Measurements from ENCODE around the gene SMYD3. TPM values are rescaled to one million over a fixed set of nuclear protein-coding genes. Genes with fewer than 3 reads are reported as not detected.
A peak's percentile ranks its signal among the peaks of the same experiment; 100 is the strongest.

SMYD3 gene
- total RNA-seq, 1 experiment from 2014 or later: 35.1 TPM

GRCh38 chr1:246160905-246161304, 346.2 kb downstream of the SMYD3 start:
- Mint-ChIP-seq H3K27ac (ENCODE audit: unreplicated experiment) (no peak overlapping the region), H3K36me3 (ENCODE audit: insufficient read depth, unreplicated experiment) (peaks cover 5% of the 10 kb centered on the region), H3K27me3 (ENCODE audit: unreplicated experiment) (no peaks in the 10 kb centered on the region), H3K9me3 (ENCODE audit: low read depth, unreplicated experiment) (no peaks in the 10 kb centered on the region), H3K4me1 (ENCODE audit: low read depth, unreplicated experiment) (peaks cover 38% of the 10 kb centered on the region), H3K4me3 (ENCODE audit: low read depth, unreplicated experiment) (no peak overlapping the region)
- intact Hi-C loops (cut with micrococcal nuclease; ENCODE audit: unreplicated experiment): no loop called here
- CTCF ChIA-PET: no interaction called here
- TF ChIP-seq, protein P1, sequence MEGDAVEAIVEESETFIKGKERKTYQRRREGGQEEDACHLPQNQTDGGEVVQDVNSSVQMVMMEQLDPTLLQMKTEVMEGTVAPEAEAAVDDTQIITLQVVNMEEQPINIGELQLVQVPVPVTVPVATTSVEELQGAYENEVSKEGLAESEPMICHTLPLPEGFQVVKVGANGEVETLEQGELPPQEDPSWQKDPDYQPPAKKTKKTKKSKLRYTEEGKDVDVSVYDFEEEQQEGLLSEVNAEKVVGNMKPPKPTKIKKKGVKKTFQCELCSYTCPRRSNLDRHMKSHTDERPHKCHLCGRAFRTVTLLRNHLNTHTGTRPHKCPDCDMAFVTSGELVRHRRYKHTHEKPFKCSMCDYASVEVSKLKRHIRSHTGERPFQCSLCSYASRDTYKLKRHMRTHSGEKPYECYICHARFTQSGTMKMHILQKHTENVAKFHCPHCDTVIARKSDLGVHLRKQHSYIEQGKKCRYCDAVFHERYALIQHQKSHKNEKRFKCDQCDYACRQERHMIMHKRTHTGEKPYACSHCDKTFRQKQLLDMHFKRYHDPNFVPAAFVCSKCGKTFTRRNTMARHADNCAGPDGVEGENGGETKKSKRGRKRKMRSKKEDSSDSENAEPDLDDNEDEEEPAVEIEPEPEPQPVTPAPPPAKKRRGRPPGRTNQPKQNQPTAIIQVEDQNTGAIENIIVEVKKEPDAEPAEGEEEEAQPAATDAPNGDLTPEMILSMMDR (IDR thresholded peaks at IDR 0.05; ENCODE audit: unreplicated experiment): no peak
- DNase-seq: no peak
- BruUV-seq (replicated peaks): no TSS peak

DNA sequence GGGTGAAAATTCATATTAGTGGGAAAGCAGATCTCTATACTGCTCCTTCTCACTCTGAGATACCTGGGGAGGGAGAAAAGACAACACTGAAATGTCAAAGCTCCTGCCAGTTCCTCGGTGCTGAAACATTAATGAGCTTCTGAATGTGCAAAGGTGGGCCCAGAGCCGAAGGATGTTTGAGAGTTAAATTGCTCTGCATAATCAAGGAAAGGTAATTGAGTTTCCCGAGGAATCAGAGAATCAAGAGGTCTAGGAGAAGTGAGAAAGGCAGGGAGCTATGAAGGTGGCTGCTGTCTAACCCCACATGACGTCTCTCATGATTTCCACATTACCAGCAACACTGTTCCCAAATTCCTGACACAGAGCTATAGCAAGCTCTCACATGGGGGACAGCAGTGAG, 346.7 kb downstream of the SMYD3 start:
- TF ChIP-seq, protein P1 (IDR thresholded peaks at IDR 0.05; ENCODE audit: unreplicated experiment): no peak
- BruUV-seq (replicated peaks): no TSS peak
- H3K36me3 Mint-ChIP-seq (ENCODE audit: insufficient read depth, unreplicated experiment): peaks cover 5% of the 10 kb centered on the region
- no peak overlapping the region for H3K4me3 Mint-ChIP-seq (ENCODE audit: low read depth, unreplicated experiment)
- no peak overlapping the region for H3K27ac Mint-ChIP-seq (ENCODE audit: unreplicated experiment)
- no peaks in the 10 kb centered on the region for H3K27me3 Mint-ChIP-seq (ENCODE audit: unreplicated experiment)
- CTCF ChIA-PET: no interaction called here
- no peaks in the 10 kb centered on the region for H3K9me3 Mint-ChIP-seq (ENCODE audit: low read depth, unreplicated experiment)
- DNase-seq: no peak
- peaks cover 38% of the 10 kb centered on the region for H3K4me1 Mint-ChIP-seq (ENCODE audit: low read depth, unreplicated experiment)
- intact Hi-C loops (cut with micrococcal nuclease; ENCODE audit: unreplicated experiment): no loop called here

GRCh38 chr1:246159279-246160227, 347.5 kb downstream of the SMYD3 start:
- Mint-ChIP-seq H3K27me3 (ENCODE audit: unreplicated experiment) (no peaks in the 10 kb centered on the region), H3K4me1 (ENCODE audit: low read depth, unreplicated experiment) (peaks cover 38% of the 10 kb centered on the region), H3K27ac (ENCODE audit: unreplicated experiment) (no peak overlapping the region), H3K36me3 (ENCODE audit: insufficient read depth, unreplicated experiment) (peaks cover 5% of the 10 kb centered on the region), H3K9me3 (ENCODE audit: low read depth, unreplicated experiment) (no peaks in the 10 kb centered on the region), H3K4me3 (ENCODE audit: low read depth, unreplicated experiment) (no peak overlapping the region)
- no TSS peak for BruUV-seq (replicated peaks)
- TF ChIP-seq, protein P1 (IDR thresholded peaks at IDR 0.05; ENCODE audit: unreplicated experiment): no peak
- intact Hi-C loops (cut with micrococcal nuclease; ENCODE audit: unreplicated experiment): no loop called here
- CTCF ChIA-PET: interaction anchor here (0.6 to 0.7 kb wide), 2 partner anchors 10 to 332 kb away, joined by 3 read pairs; no protein-coding TSS in a partner anchor
- DNase-seq: peak; percentile 3

GRCh38 chr1:246158131-246158530, 348.9 kb downstream of the SMYD3 start:
- CTCF ChIA-PET: interaction anchor here (0.6 kb wide), 1 partner anchor 331 kb away, joined by 3 read pairs; no protein-coding TSS in a partner anchor
- H3K27me3 Mint-ChIP-seq (ENCODE audit: unreplicated experiment): no peaks in the 10 kb centered on the region
- peaks cover 5% of the 10 kb centered on the region for H3K36me3 Mint-ChIP-seq (ENCODE audit: insufficient read depth, unreplicated experiment)
- no peaks in the 10 kb centered on the region for H3K9me3 Mint-ChIP-seq (ENCODE audit: low read depth, unreplicated experiment)
- intact Hi-C loops (cut with micrococcal nuclease; ENCODE audit: unreplicated experiment): no loop called here
- no peak overlapping the region for H3K27ac Mint-ChIP-seq (ENCODE audit: unreplicated experiment)
- TF ChIP-seq, protein P1 (IDR thresholded peaks at IDR 0.05; ENCODE audit: unreplicated experiment): no peak
- BruUV-seq (replicated peaks): no TSS peak
- H3K4me1 Mint-ChIP-seq (ENCODE audit: low read depth, unreplicated experiment): peaks cover 50% of the 10 kb centered on the region
- no peak overlapping the region for H3K4me3 Mint-ChIP-seq (ENCODE audit: low read depth, unreplicated experiment)
- no peak for DNase-seq
